GM23338 (cell line): ENCODE measurements around the gene IKBKE. TPM values are rescaled to one million over a fixed set of nuclear protein-coding genes. Genes with fewer than 3 reads are reported as not detected.

Source experiments
- ATAC-seq: fragments of 200-7000 bp; cut with Tn5 transposase; 3 replicates; pipeline ENCODE4 v1.9.1; 2020
- DNase-seq: peaks from one replicate; pipeline ENCODE4 v3.0.0-alpha.2; 2015; ENCODE audit warnings: low spot score
- H2AFZ ChIP-seq: fragments of 200-600 bp; sonication (generic); 2 replicates; pipeline ENCODE4 v1.8.0; 2016; ENCODE audit warnings: antibody characterized with exemption, mild to moderate bottlenecking, moderate library complexity
- H3F3A ChIP-seq: fragments of 200-600 bp; sonication (generic); replicated peaks from 2 replicates; pipeline ENCODE4 v1.8.0; 2017; ENCODE audit warnings: antibody characterized with exemption, mixed run types, low read depth
- H3K27ac ChIP-seq: fragments of 200-600 bp; sonication (generic); 2 replicates; pipeline ENCODE4 v1.6.1; 2016; ENCODE audit warnings: low read depth
- H3K27me3 ChIP-seq: fragments of 200-600 bp; sonication (generic); 2 replicates; pipeline ENCODE4 v1.8.0; 2016; ENCODE audit warnings: mild to moderate bottlenecking, mixed run types, moderate library complexity; ENCODE audit not compliant: insufficient read depth
- H3K36me3 ChIP-seq: fragments of 200-600 bp; sonication (generic); 2 replicates; pipeline ENCODE4 v1.8.0; 2016; ENCODE audit warnings: mild to moderate bottlenecking; ENCODE audit not compliant: insufficient read depth
- H3K4me1 ChIP-seq: fragments of 200-600 bp; sonication (generic); 2 replicates; pipeline ENCODE4 v1.8.0; 2016; ENCODE audit warnings: mild to moderate bottlenecking, moderate library complexity; ENCODE audit not compliant: insufficient read depth
- H3K4me2 ChIP-seq: fragments of 200-600 bp; sonication (generic); 2 replicates; pipeline ENCODE4 v1.7.1; 2017; ENCODE audit warnings: mixed run types
- H3K4me3 ChIP-seq: fragments of 200-600 bp; sonication (generic); 2 replicates; pipeline ENCODE4 v1.6.1; 2016; ENCODE audit warnings: mixed run types
- H3K79me2 ChIP-seq: fragments of 200-600 bp; sonication (generic); replicated peaks from 2 replicates; pipeline ENCODE4 v1.8.0; 2017; ENCODE audit warnings: mild to moderate bottlenecking; ENCODE audit not compliant: insufficient read depth
- H3K9me2 ChIP-seq: fragments of 200-600 bp; sonication (generic); 2 replicates; pipeline ENCODE4 v1.8.0; 2017; ENCODE audit not compliant: insufficient read depth
- H4K20me1 ChIP-seq: fragments of 200-600 bp; sonication (generic); replicated peaks from 2 replicates; pipeline ENCODE4 v1.8.0; 2017; ENCODE audit warnings: mild to moderate bottlenecking; ENCODE audit not compliant: insufficient read depth
- H3K27ac Mint-ChIP-seq: 2 replicates; pipeline ENCODE4 v1.8.0; 2020; ENCODE audit warnings: inconsistent platforms, mild to moderate bottlenecking, moderate library complexity, mixed read lengths
- H3K27me3 Mint-ChIP-seq: 3 replicates; pipeline ENCODE4 v1.8.0; 2022; ENCODE audit warnings: low read depth, mild to moderate bottlenecking, moderate library complexity, mixed read lengths, inconsistent platforms; ENCODE audit not compliant: insufficient read depth, poor library complexity
- H3K36me3 Mint-ChIP-seq: 3 replicates; pipeline ENCODE4 v1.8.0; 2021; ENCODE audit warnings: low read depth, mild to moderate bottlenecking, inconsistent platforms, moderate library complexity, mixed read lengths
- H3K4me1 Mint-ChIP-seq: 3 replicates; pipeline ENCODE4 v1.8.0; 2020; ENCODE audit warnings: mild to moderate bottlenecking, inconsistent platforms, mixed read lengths
- H3K4me3 Mint-ChIP-seq: 3 replicates; pipeline ENCODE4 v1.8.0; 2021; ENCODE audit warnings: moderate library complexity, mild to moderate bottlenecking, inconsistent platforms, mixed read lengths
- H3K9me3 Mint-ChIP-seq: 3 replicates; pipeline ENCODE4 v1.8.0; 2020; ENCODE audit warnings: moderate library complexity, mild to moderate bottlenecking, inconsistent platforms, mixed read lengths
- CTCF ChIP-seq, 2 experiments: fragments of 200-600 bp in 1 of 2; sonication (generic) in 1 of 2; conservative IDR thresholded peaks; 2 replicates each; pipeline versions ENCODE4 v1.5.1 to v1.6.1; 2016 to 2017; ENCODE audit warnings: antibody characterized with exemption in 2 of 2, low read depth in 2 of 2, mild to moderate bottlenecking in 2 of 2, moderate library complexity in 1 of 2
- ETS1 ChIP-seq: IDR thresholded peaks from 2 replicates; pipeline ENCODE4 v1.6.1; 2016; ENCODE audit warnings: antibody characterized with exemption
- EZH2phosphoT487 ChIP-seq: fragments of 200-600 bp; sonication (generic); IDR thresholded peaks from one replicate; pipeline ENCODE4 v1.8.1; 2018; ENCODE audit warnings: antibody characterized with exemption; ENCODE audit not compliant: unreplicated experiment
- JUNB ChIP-seq: IDR thresholded peaks from one replicate; pipeline ENCODE4 v1.6.1; 2016; ENCODE audit warnings: antibody characterized with exemption; ENCODE audit not compliant: unreplicated experiment
- NANOG ChIP-seq: IDR thresholded peaks from 2 replicates; pipeline ENCODE4 v1.6.1; 2016; ENCODE audit warnings: antibody characterized with exemption, borderline replicate concordance
- POLR2AphosphoS5 ChIP-seq: IDR thresholded peaks from 2 replicates; pipeline ENCODE4 v1.6.1; 2016; ENCODE audit warnings: antibody characterized with exemption, low read depth
- REST ChIP-seq: IDR thresholded peaks from one replicate; pipeline ENCODE4 v1.6.1; 2018; ENCODE audit warnings: antibody characterized with exemption; ENCODE audit not compliant: unreplicated experiment
- STAT1 ChIP-seq: IDR thresholded peaks from one replicate; pipeline ENCODE4 v1.6.1; 2016; ENCODE audit warnings: antibody characterized with exemption; ENCODE audit not compliant: unreplicated experiment
- polyA plus RNA-seq: library from polyadenylated mRNA; unstranded; fragments of >200 nt; fragmentation: Nextera tagmentation; extraction: Ambion mirVana; gene quantifications from 2 replicates; pipeline ENCODE4 v1.2.1, GENCODE V29; 2016
- total RNA-seq: library from RNA; depleted of rRNA; stranded (reverse); fragments of >200 nt; shearing (Covaris generic); gene quantifications from 2 replicates; pipeline ENCODE4 v1.2.3, GENCODE V29; 2014

IKBKE gene
- total and polyA plus RNA-seq, 2 experiments from 2014 or later, result 4.8 to 11.1 TPM

GRCh38 chr1:206456577-206457370, 13.5 kb upstream of the IKBKE start:
- H3K36me3 ChIP-seq, result peaks cover 8% of the 10 kb centered on the region; the same call in 1 of the 2 replicates
- Mint-ChIP-seq H3K4me1 (peaks cover 26% of the 10 kb centered on the region), H3K27me3 (peaks cover 5% of the 10 kb centered on the region), H3K36me3 (peaks cover 16% of the 10 kb centered on the region), H3K9me3 (no peaks in the 10 kb centered on the region), H3K4me3 (no peak overlapping the region), H3K27ac (no peak overlapping the region)
- no peak for ATAC-seq
- no peaks in the 10 kb centered on the region for H3K9me2 ChIP-seq
- no peak overlapping the region for H3K4me3 ChIP-seq
- no peaks in the 10 kb centered on the region for H3K27me3 ChIP-seq
- H3K4me1 ChIP-seq, result no peaks in the 10 kb centered on the region; the same call in 1 of the 2 replicates
- H3K4me2 ChIP-seq, result no peak overlapping the region
- no peak overlapping the region for H2AFZ ChIP-seq
- no peaks in the 10 kb centered on the region for H3F3A ChIP-seq
- no peak for DNase-seq
- H3K79me2 ChIP-seq, result no peaks in the 10 kb centered on the region
- TF ChIP-seq EZH2phosphoT487 (no peak), CTCF (conservative IDR thresholded peaks at IDR 0.05; ENCODE audit: low read depth in 2 of 2) (no peak), REST (no peak), ETS1 (no peak), STAT1 (no peak), POLR2AphosphoS5 (no peak), NANOG (no peak), JUNB (no peak)
- H4K20me1 ChIP-seq, result no peaks in the 10 kb centered on the region; the same call in 1 of the 2 replicates
- H3K27ac ChIP-seq, result no peak overlapping the region
